GM19395 (cell line): ENCODE measurements around the gene CST4.
"Not testable (repeated sequence)": the region's sequence is repeated elsewhere in the genome, so short reads cannot be mapped to it uniquely, and the experiment has no call there.

Experiments used
- ATAC-seq: cut with Tn5 transposase; IDR thresholded peaks from one replicate; pipeline ENCODE4 v1.9.1; 2021; ENCODE audit warnings: mild to moderate bottlenecking, moderate library complexity; ENCODE audit not compliant: unreplicated experiment

Gene CST4

GRCh38 chr20:23645575-23645974, 43.3 kb downstream of the CST4 start:
- no peak for ATAC-seq

- no peak for ATAC-seq
These were observed 44.7 kb downstream of the CST4 start for GRCh38 chr20:23644164-23644563.

- ATAC-seq: no peak
These were observed 45.2 kb downstream of the CST4 start for GRCh38 chr20:23643659-23644058.

GRCh38 chr20:23641936-23642751, 46.7 kb downstream of the CST4 start:
- ATAC-seq: no peak

- no peak for ATAC-seq
These were observed 47.9 kb downstream of the CST4 start for GRCh38 chr20:23640671-23641667.

- ATAC-seq: no peak
These were observed 48.7 kb downstream of the CST4 start for GRCh38 chr20:23640018-23640601.

- no peak for ATAC-seq
These were observed 49.3 kb downstream of the CST4 start for GRCh38 chr20:23639490-23639958.

- no peak for ATAC-seq
These were observed 50.5 kb downstream of the CST4 start for GRCh38 chr20:23638309-23638708.

- peak; percentile 64 for ATAC-seq
These were observed 51.3 kb downstream of the CST4 start, which contains the start of gene CST3 for GRCh38 chr20:23637282-23638221. CST3 (minus strand) TSS chr20:23637955; CDS start chr20:23637862, 93 bp downstream.

GRCh38 chr20:23636908-23637281, 51.9 kb downstream of the CST4 start:
- ATAC-seq: no peak

GRCh38 chr20:23636182-23636907, 52.5 kb downstream of the CST4 start:
- no peak for ATAC-seq

- not testable (repeated sequence) for ATAC-seq
These were observed 53.1 kb downstream of the CST4 start for GRCh38 chr20:23635768-23636090.
